ENCODE measurements around the gene C5orf46. TPM values are rescaled to one million over a fixed set of nuclear protein-coding genes. Genes with fewer than 3 reads are reported as not detected.

Gene C5orf46
- total and polyA plus RNA-seq, 4 donors: not detected

DNA sequence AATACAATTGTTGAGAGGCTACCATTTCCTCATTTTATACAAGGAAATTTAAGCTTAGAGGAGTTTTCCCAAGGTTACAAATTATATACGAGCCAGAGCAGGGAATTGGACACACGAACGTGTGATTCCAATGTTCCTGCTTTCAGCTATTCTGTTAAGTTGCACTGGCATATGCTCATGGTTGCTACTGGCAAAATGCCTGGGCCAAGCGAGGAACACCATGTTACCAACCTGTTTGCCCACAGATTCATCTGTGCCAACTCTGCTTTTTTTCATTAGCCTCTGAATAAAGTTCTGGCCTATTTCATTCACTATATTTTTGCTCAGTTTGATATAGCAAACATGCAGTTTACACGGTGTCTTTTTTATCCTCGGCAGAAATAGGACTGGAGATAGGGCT is 5.1 kb upstream of the C5orf46 start:
- Histone ChIP-seq H3K9me3 (ENCODE audit: control insufficient read depth in 4 of 4, low read length in 3 of 4) (no peaks in the 10 kb centered on the region), H3K27me3 (ENCODE audit: control insufficient read depth in 4 of 4, insufficient read depth in 4 of 4, low read length in 3 of 4) (no peaks in the 10 kb centered on the region), H3K27ac (ENCODE audit: low read depth in 1 of 2, low read length in 2 of 2) (no peak overlapping the region), H3K4me1 (ENCODE audit: control insufficient read depth in 4 of 4, insufficient read depth in 4 of 4, low read length in 3 of 4) (peaks cover 0 to 8% (median 0%) of the 10 kb centered on the region in 4 donors), H3K9ac (ENCODE audit: low read depth in 1 of 2, low read length in 2 of 2) (no peak overlapping the region), H3K36me3 (ENCODE audit: control insufficient read depth in 4 of 4, insufficient read depth in 3 of 4, low read depth in 1 of 4, low read length in 3 of 4) (no peaks in the 10 kb centered on the region), H3K4me3 (ENCODE audit: low read depth in 1 of 3, low read length in 3 of 3) (no peak overlapping the region)
- 33% methylated on average over 6 of the region's 6 CpGs for WGBS
- peak in 1 of 2 donors; percentile 26 for TF ChIP-seq RXRA (IDR thresholded peaks at IDR 0.05)
- TF ChIP-seq, protein P1, sequence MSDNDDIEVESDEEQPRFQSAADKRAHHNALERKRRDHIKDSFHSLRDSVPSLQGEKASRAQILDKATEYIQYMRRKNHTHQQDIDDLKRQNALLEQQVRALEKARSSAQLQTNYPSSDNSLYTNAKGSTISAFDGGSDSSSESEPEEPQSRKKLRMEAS (IDR thresholded peaks at IDR 0.05): peak; percentile 64
- no peak for TF ChIP-seq GABPA (IDR thresholded peaks at IDR 0.05 in 1 of 2, conservative IDR thresholded peaks at IDR 0.05 in 1 of 2)
- no peak for TF ChIP-seq TAF1 (conservative IDR thresholded peaks at IDR 0.05)
- TF ChIP-seq, protein P2, sequence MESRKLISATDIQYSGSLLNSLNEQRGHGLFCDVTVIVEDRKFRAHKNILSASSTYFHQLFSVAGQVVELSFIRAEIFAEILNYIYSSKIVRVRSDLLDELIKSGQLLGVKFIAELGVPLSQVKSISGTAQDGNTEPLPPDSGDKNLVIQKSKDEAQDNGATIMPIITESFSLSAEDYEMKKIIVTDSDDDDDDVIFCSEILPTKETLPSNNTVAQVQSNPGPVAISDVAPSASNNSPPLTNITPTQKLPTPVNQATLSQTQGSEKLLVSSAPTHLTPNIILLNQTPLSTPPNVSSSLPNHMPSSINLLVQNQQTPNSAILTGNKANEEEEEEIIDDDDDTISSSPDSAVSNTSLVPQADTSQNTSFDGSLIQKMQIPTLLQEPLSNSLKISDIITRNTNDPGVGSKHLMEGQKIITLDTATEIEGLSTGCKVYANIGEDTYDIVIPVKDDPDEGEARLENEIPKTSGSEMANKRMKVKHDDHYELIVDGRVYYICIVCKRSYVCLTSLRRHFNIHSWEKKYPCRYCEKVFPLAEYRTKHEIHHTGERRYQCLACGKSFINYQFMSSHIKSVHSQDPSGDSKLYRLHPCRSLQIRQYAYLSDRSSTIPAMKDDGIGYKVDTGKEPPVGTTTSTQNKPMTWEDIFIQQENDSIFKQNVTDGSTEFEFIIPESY (IDR thresholded peaks at IDR 0.05): no peak
- TF ChIP-seq FOXA1 (IDR thresholded peaks at IDR 0.05): no peak
- TF ChIP-seq FOXA2 (IDR thresholded peaks at IDR 0.05): peak; percentile 11
- TF ChIP-seq HNF4G (IDR thresholded peaks at IDR 0.05): no peak
- TF ChIP-seq HNF4A (conservative IDR thresholded peaks at IDR 0.05): peak in 1 of 2 donors; percentile 32
- TF ChIP-seq SP1 (IDR thresholded peaks at IDR 0.05): peak; percentile 36
- TF ChIP-seq, protein P3, sequence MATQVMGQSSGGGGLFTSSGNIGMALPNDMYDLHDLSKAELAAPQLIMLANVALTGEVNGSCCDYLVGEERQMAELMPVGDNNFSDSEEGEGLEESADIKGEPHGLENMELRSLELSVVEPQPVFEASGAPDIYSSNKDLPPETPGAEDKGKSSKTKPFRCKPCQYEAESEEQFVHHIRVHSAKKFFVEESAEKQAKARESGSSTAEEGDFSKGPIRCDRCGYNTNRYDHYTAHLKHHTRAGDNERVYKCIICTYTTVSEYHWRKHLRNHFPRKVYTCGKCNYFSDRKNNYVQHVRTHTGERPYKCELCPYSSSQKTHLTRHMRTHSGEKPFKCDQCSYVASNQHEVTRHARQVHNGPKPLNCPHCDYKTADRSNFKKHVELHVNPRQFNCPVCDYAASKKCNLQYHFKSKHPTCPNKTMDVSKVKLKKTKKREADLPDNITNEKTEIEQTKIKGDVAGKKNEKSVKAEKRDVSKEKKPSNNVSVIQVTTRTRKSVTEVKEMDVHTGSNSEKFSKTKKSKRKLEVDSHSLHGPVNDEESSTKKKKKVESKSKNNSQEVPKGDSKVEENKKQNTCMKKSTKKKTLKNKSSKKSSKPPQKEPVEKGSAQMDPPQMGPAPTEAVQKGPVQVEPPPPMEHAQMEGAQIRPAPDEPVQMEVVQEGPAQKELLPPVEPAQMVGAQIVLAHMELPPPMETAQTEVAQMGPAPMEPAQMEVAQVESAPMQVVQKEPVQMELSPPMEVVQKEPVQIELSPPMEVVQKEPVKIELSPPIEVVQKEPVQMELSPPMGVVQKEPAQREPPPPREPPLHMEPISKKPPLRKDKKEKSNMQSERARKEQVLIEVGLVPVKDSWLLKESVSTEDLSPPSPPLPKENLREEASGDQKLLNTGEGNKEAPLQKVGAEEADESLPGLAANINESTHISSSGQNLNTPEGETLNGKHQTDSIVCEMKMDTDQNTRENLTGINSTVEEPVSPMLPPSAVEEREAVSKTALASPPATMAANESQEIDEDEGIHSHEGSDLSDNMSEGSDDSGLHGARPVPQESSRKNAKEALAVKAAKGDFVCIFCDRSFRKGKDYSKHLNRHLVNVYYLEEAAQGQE (IDR thresholded peaks at IDR 0.05): peak; percentile 27
- TF ChIP-seq YY1 (IDR thresholded peaks at IDR 0.05): peak; percentile 84
- no peak for TF ChIP-seq EGR1 (IDR thresholded peaks at IDR 0.05; ENCODE audit: low read depth in 2 of 2)
- TF ChIP-seq, protein P4, sequence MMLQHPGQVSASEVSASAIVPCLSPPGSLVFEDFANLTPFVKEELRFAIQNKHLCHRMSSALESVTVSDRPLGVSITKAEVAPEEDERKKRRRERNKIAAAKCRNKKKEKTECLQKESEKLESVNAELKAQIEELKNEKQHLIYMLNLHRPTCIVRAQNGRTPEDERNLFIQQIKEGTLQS (IDR thresholded peaks at IDR 0.05): no peak
- no peak for DNase-seq (ENCODE audit: low spot score)

DNA sequence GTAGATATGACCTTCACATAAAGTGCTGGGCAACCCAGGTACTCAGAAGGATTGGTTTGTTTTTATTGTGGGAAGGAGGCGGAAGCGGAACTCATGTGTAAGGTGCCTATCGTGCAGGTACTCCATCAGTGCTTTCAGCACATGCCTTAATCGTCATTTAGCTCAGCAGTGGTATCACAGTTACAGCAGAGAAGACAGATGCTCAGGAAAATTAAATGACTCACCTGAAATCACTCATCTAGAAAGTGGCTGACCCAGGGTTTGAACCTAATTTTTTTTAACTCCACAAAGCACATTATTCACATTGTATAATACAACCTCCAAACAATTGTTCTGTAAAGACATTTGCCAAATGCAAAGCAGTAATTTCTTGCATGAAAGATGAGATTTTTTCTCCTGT is 2.2 kb downstream of the C5orf46 start:
- no peaks in the 10 kb centered on the region for H3K27me3 ChIP-seq (ENCODE audit: control insufficient read depth in 4 of 4, insufficient read depth in 4 of 4, low read length in 3 of 4)
- no peak overlapping the region for H3K4me3 ChIP-seq (ENCODE audit: low read depth in 1 of 3, low read length in 3 of 3)
- no peak overlapping the region for H3K9ac ChIP-seq (ENCODE audit: low read depth in 1 of 2, low read length in 2 of 2)
- H3K36me3 ChIP-seq (ENCODE audit: control insufficient read depth in 4 of 4, insufficient read depth in 3 of 4, low read depth in 1 of 4, low read length in 3 of 4): no peaks in the 10 kb centered on the region
- H3K9me3 ChIP-seq (ENCODE audit: control insufficient read depth in 4 of 4, low read length in 3 of 4): no peaks in the 10 kb centered on the region
- no peak overlapping the region for H3K27ac ChIP-seq (ENCODE audit: low read depth in 1 of 2, low read length in 2 of 2)
- WGBS: 89% methylated on average over 4 of the region's 4 CpGs
- H3K4me1 ChIP-seq (ENCODE audit: control insufficient read depth in 4 of 4, insufficient read depth in 4 of 4, low read length in 3 of 4): no peaks in the 10 kb centered on the region
- TF ChIP-seq JUND (IDR thresholded peaks at IDR 0.05) (no peak), NR2F2 (IDR thresholded peaks at IDR 0.05) (no peak), EGR1 (IDR thresholded peaks at IDR 0.05; ENCODE audit: low read depth in 2 of 2) (no peak), FOXA1 (IDR thresholded peaks at IDR 0.05) (no peak), GABPA (IDR thresholded peaks at IDR 0.05 in 1 of 2, conservative IDR thresholded peaks at IDR 0.05 in 1 of 2) (no peak)
- TF ChIP-seq, protein P1 (IDR thresholded peaks at IDR 0.05): no peak
- DNase-seq (ENCODE audit: low spot score): no peak

Measured in liver (tissue), 9 donors.